Measurements from ENCODE around the gene PXK.

Gene PXK

DNA sequence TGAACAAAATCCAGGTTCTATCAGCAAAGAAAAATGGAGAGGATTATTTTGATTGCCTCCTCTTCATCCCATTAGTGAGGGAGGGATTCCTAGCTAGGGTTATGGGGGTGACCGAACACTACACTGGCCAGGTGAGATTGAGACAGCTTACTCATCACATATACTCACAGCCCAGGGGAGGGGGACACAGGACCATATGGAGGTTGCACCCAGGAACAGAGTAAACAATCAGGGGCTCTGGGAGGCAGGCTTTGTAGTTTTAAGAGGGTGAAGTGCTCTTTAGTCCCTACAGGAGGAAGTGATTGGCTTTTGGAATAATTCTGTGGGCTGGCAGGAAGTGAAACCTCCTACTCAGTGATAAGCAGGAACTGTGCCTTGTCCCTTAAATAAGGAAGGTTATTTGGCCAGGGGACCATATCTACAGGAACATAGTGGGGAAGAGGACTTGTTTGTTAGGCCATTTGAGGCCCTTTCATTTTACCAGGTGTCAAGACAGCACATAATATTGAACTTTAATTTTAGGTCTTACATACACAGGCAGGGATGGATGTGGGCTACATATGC lies 141.7 kb downstream of the PXK start:
- Histone ChIP-seq H3K9me3 (replicated peaks; ENCODE audit: insufficient read depth, low read length) (no peaks in the 10 kb centered on the region), H3K4me2 (ENCODE audit: low read depth, low read length) (no peak overlapping the region), H3K9me2 (replicated peaks; ENCODE audit: insufficient read depth, low read length) (no peaks in the 10 kb centered on the region), H4K20me1 (ENCODE audit: insufficient read depth, low read length) (no peaks in the 10 kb centered on the region), H3K9ac (ENCODE audit: low read length) (no peak overlapping the region), H3K27ac (ENCODE audit: low read length) (no peak overlapping the region), H2AFZ (ENCODE audit: low read length) (no peak overlapping the region), H3K36me3 (replicated peaks; ENCODE audit: insufficient read depth, low read length) (no peaks in the 10 kb centered on the region), H3K27me3 (replicated peaks; ENCODE audit: insufficient read depth, low read length) (no peaks in the 10 kb centered on the region), H3K79me2 (ENCODE audit: low read length) (no peaks in the 10 kb centered on the region), H3K4me1 (ENCODE audit: low read length) (peaks cover 7% of the 10 kb centered on the region), H3F3A (ENCODE audit: insufficient read depth, low read length) (no peaks in the 10 kb centered on the region), H3K4me3 (ENCODE audit: low read length) (no peak overlapping the region)
- DNase-seq, result no peak
- TF ChIP-seq EZH2phosphoT487 (IDR thresholded peaks at IDR 0.05; ENCODE audit: low read length), result no peak
- TF ChIP-seq, protein P1, sequence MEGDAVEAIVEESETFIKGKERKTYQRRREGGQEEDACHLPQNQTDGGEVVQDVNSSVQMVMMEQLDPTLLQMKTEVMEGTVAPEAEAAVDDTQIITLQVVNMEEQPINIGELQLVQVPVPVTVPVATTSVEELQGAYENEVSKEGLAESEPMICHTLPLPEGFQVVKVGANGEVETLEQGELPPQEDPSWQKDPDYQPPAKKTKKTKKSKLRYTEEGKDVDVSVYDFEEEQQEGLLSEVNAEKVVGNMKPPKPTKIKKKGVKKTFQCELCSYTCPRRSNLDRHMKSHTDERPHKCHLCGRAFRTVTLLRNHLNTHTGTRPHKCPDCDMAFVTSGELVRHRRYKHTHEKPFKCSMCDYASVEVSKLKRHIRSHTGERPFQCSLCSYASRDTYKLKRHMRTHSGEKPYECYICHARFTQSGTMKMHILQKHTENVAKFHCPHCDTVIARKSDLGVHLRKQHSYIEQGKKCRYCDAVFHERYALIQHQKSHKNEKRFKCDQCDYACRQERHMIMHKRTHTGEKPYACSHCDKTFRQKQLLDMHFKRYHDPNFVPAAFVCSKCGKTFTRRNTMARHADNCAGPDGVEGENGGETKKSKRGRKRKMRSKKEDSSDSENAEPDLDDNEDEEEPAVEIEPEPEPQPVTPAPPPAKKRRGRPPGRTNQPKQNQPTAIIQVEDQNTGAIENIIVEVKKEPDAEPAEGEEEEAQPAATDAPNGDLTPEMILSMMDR (IDR thresholded peaks at IDR 0.05; ENCODE audit: low read length), result no peak
- TF ChIP-seq EZH2 (optimal IDR thresholded peaks at IDR 0.05; ENCODE audit: low read depth, low read length), result no peak

DNA sequence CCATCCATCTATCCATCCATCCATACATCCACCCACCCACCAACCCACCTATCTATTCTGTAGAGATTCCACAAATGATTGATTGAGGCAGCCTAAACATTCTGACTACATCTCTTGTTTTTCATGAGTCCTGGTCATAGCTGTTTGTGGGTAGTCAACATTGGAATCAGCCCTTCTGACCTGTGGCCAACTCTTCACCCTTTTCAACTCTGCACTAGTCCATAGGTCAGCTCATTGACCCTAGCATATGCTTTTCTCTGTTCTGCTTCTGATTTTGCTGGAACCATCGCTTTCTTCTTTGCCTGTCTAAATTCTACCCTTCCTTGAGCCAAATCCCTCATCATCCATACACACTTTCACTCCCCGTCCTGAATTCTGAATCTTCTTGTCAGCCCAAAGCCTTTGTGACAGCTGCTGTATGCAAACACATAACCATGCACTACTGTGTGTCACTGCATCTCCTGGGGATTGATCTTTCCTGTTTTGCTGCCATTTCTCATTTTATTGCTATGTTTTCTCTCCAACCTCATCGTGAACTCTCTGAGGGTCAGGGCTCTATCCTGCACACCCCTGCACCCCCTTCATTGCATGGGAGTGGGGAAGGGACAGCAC lies 142.4 kb downstream of the PXK start:
- Histone ChIP-seq H2AFZ (ENCODE audit: low read length) (no peak overlapping the region), H3F3A (ENCODE audit: insufficient read depth, low read length) (no peaks in the 10 kb centered on the region), H3K79me2 (ENCODE audit: low read length) (no peaks in the 10 kb centered on the region), H3K9me3 (replicated peaks; ENCODE audit: insufficient read depth, low read length) (no peaks in the 10 kb centered on the region), H3K9me2 (replicated peaks; ENCODE audit: insufficient read depth, low read length) (no peaks in the 10 kb centered on the region), H3K36me3 (replicated peaks; ENCODE audit: insufficient read depth, low read length) (no peaks in the 10 kb centered on the region), H3K4me3 (ENCODE audit: low read length) (no peak overlapping the region), H3K27me3 (replicated peaks; ENCODE audit: insufficient read depth, low read length) (no peaks in the 10 kb centered on the region), H3K4me1 (ENCODE audit: low read length) (peaks cover 7% of the 10 kb centered on the region), H3K9ac (ENCODE audit: low read length) (no peak overlapping the region), H4K20me1 (ENCODE audit: insufficient read depth, low read length) (no peaks in the 10 kb centered on the region), H3K27ac (ENCODE audit: low read length) (no peak overlapping the region), H3K4me2 (ENCODE audit: low read depth, low read length) (no peak overlapping the region)
- no peak for DNase-seq
- TF ChIP-seq, protein P1 (IDR thresholded peaks at IDR 0.05; ENCODE audit: low read length), result no peak
- TF ChIP-seq EZH2 (optimal IDR thresholded peaks at IDR 0.05; ENCODE audit: low read depth, low read length) (no peak), EZH2phosphoT487 (IDR thresholded peaks at IDR 0.05; ENCODE audit: low read length) (no peak)
